ENCODE measurements around the gene PGGHG. TPM values are rescaled to one million over a fixed set of nuclear protein-coding genes. Genes with fewer than 3 reads are reported as not detected.

PGGHG gene
- 10 to 100 TPM in 2 of 3 donors, 1 to 10 TPM in 1; 8.1 to 17.4 (median 11.4) TPM for polyA plus RNA-seq

GRCh38 chr11:288478-289397 lies at the start of gene PGGHG:
Gene PGGHG (plus strand): TSS chr11:289126. CDS start chr11:289817, 691 bp downstream.
- Mint-ChIP-seq H3K27ac (peak within 1 kb of the TSS; percentile 62 to 95 (median 88)), H3K4me1 (peaks cover 32 to 35% of the 10 kb centered on the region in 2 donors), H3K36me3 (peaks cover 0 to 5% (median 0%) of the 10 kb centered on the region in 3 donors), H3K4me3 (peak within 1 kb of the TSS; percentile 85 to 90 (median 88)), H3K9me3 (no peaks in the 10 kb centered on the region), H3K27me3 (ENCODE audit: low read depth in 3 of 3) (peaks cover 5 to 15% (median 7%) of the 10 kb centered on the region in 3 donors)
- peak; percentile 70 to 80 (median 75) for DNase-seq

GRCh38 chr11:240315-240714 lies 48.6 kb upstream of the PGGHG start:
- Mint-ChIP-seq H3K27ac (peak overlapping the region in 4 of 6 donors; percentile 15 to 75 (median 30)), H3K4me1 (peaks cover 32 to 62% of the 10 kb centered on the region in 2 donors), H3K9me3 (no peaks in the 10 kb centered on the region), H3K27me3 (ENCODE audit: low read depth in 3 of 3) (peaks cover 12 to 18% (median 13%) of the 10 kb centered on the region in 3 donors), H3K36me3 (peaks cover 18 to 27% (median 24%) of the 10 kb centered on the region in 3 donors), H3K4me3 (no peak overlapping the region)
- no peak for DNase-seq

GRCh38 chr11:241634-242033 lies 47.3 kb upstream of the PGGHG start:
- H3K9me3 Mint-ChIP-seq = no peaks in the 10 kb centered on the region
- no peak overlapping the region for H3K4me3 Mint-ChIP-seq
- peaks cover 27 to 58% of the 10 kb centered on the region in 2 donors for H3K4me1 Mint-ChIP-seq
- peaks cover under 1 to 8% (median 6%) of the 10 kb centered on the region in 3 donors for H3K27me3 Mint-ChIP-seq (ENCODE audit: low read depth in 3 of 3)
- H3K27ac Mint-ChIP-seq = peak overlapping the region in 5 of 6 donors; percentile 2 to 64 (median 59)
- DNase-seq = no peak
- H3K36me3 Mint-ChIP-seq = peaks cover 23 to 39% (median 30%) of the 10 kb centered on the region in 3 donors

- DNase-seq = no peak
- Mint-ChIP-seq H3K27me3 (ENCODE audit: low read depth in 3 of 3) (peaks cover 0 to 2% (median 0%) of the 10 kb centered on the region in 3 donors), H3K9me3 (no peaks in the 10 kb centered on the region), H3K4me3 (no peak overlapping the region), H3K27ac (no peak overlapping the region), H3K4me1 (peaks cover 10 to 30% of the 10 kb centered on the region in 2 donors), H3K36me3 (peaks cover 38 to 60% (median 48%) of the 10 kb centered on the region in 3 donors)
These were observed 44.5 kb upstream of the PGGHG start for GRCh38 chr11:244376-244775.

- peaks cover 0 to 2% (median 2%) of the 10 kb centered on the region in 3 donors for H3K27me3 Mint-ChIP-seq (ENCODE audit: low read depth in 3 of 3)
- H3K4me1 Mint-ChIP-seq = peaks cover 10 to 14% of the 10 kb centered on the region in 2 donors
- peaks cover 35 to 56% (median 36%) of the 10 kb centered on the region in 3 donors for H3K36me3 Mint-ChIP-seq
- H3K27ac Mint-ChIP-seq = peak overlapping the region in 3 of 6 donors; percentile 59 to 83 (median 80)
- no peak for DNase-seq
- H3K9me3 Mint-ChIP-seq = no peaks in the 10 kb centered on the region
- no peak overlapping the region for H3K4me3 Mint-ChIP-seq
These were observed 39.9 kb upstream of the PGGHG start for GRCh38 chr11:249062-249461.

GRCh38 chr11:250274-250673 lies 38.7 kb upstream of the PGGHG start:
- no peak for DNase-seq

GRCh38 chr11:250740-251299 lies 38.1 kb upstream of the PGGHG start:
- peak; percentile 70 to 77 (median 73) for DNase-seq
- Mint-ChIP-seq H3K4me1 (peaks cover 9 to 10% of the 10 kb centered on the region in 2 donors), H3K27me3 (ENCODE audit: low read depth in 3 of 3) (peaks cover 0 to 2% (median 2%) of the 10 kb centered on the region in 3 donors), H3K9me3 (no peaks in the 10 kb centered on the region), H3K27ac (peak overlapping the region; percentile 28 to 89 (median 82)), H3K36me3 (peaks cover 27 to 45% (median 27%) of the 10 kb centered on the region in 3 donors), H3K4me3 (peak overlapping the region in 1 of 5 donors; percentile 36)

More at GRCh38 chr11:250274-250673, 38.7 kb upstream of the PGGHG start:
- peaks cover 29 to 51% (median 33%) of the 10 kb centered on the region in 3 donors for H3K36me3 Mint-ChIP-seq
- H3K27ac Mint-ChIP-seq = peak overlapping the region in 4 of 6 donors; percentile 50 to 89 (median 85)
- peaks cover 10 to 12% of the 10 kb centered on the region in 2 donors for H3K4me1 Mint-ChIP-seq
- no peak overlapping the region for H3K4me3 Mint-ChIP-seq
- H3K27me3 Mint-ChIP-seq (ENCODE audit: low read depth in 3 of 3) = peaks cover 0 to 2% (median 2%) of the 10 kb centered on the region in 3 donors
- H3K9me3 Mint-ChIP-seq = no peaks in the 10 kb centered on the region

GRCh38 chr11:251550-251949 lies 37.4 kb upstream of the PGGHG start:
- H3K9me3 Mint-ChIP-seq = no peaks in the 10 kb centered on the region
- no peak for DNase-seq
- H3K27me3 Mint-ChIP-seq (ENCODE audit: low read depth in 3 of 3) = peaks cover 0 to 2% (median 2%) of the 10 kb centered on the region in 3 donors
- peaks cover 25 to 39% (median 26%) of the 10 kb centered on the region in 3 donors for H3K36me3 Mint-ChIP-seq
- H3K27ac Mint-ChIP-seq = peak overlapping the region in 1 of 6 donors; percentile 32
- H3K4me3 Mint-ChIP-seq = no peak overlapping the region
- peaks cover 9 to 10% of the 10 kb centered on the region in 2 donors for H3K4me1 Mint-ChIP-seq

- peaks cover 8 to 9% of the 10 kb centered on the region in 2 donors for H3K4me1 Mint-ChIP-seq
- H3K9me3 Mint-ChIP-seq = no peaks in the 10 kb centered on the region
- peaks cover 17 to 28% (median 22%) of the 10 kb centered on the region in 3 donors for H3K36me3 Mint-ChIP-seq
- DNase-seq = no peak
- H3K4me3 Mint-ChIP-seq = no peak overlapping the region
- no peak overlapping the region for H3K27ac Mint-ChIP-seq
- peaks cover 0 to 2% (median 2%) of the 10 kb centered on the region in 3 donors for H3K27me3 Mint-ChIP-seq (ENCODE audit: low read depth in 3 of 3)
These were observed 36.3 kb upstream of the PGGHG start for GRCh38 chr11:252666-253065.

GRCh38 chr11:253160-253885 lies 35.6 kb upstream of the PGGHG start:
- no peak for DNase-seq
- Mint-ChIP-seq H3K36me3 (peaks cover 14 to 22% (median 18%) of the 10 kb centered on the region in 3 donors), H3K4me3 (no peak overlapping the region), H3K27me3 (ENCODE audit: low read depth in 3 of 3) (peaks cover 0 to 2% (median 2%) of the 10 kb centered on the region in 3 donors), H3K4me1 (peaks cover 8 to 9% of the 10 kb centered on the region in 2 donors), H3K27ac (no peak overlapping the region), H3K9me3 (no peaks in the 10 kb centered on the region)

GRCh38 chr11:253886-254270 lies 35.0 kb upstream of the PGGHG start:
- H3K4me3 Mint-ChIP-seq = no peak overlapping the region
- peak overlapping the region in 2 of 6 donors; percentile 45 to 62 for H3K27ac Mint-ChIP-seq
- peaks cover 13 to 17% (median 14%) of the 10 kb centered on the region in 3 donors for H3K36me3 Mint-ChIP-seq
- no peaks in the 10 kb centered on the region for H3K9me3 Mint-ChIP-seq
- DNase-seq = no peak
- H3K27me3 Mint-ChIP-seq (ENCODE audit: low read depth in 3 of 3) = peaks cover 0 to 2% (median 2%) of the 10 kb centered on the region in 3 donors
- H3K4me1 Mint-ChIP-seq = peaks cover 8 to 9% of the 10 kb centered on the region in 2 donors

GRCh38 chr11:255176-255575 lies 33.8 kb upstream of the PGGHG start:
- H3K9me3 Mint-ChIP-seq = no peaks in the 10 kb centered on the region
- H3K36me3 Mint-ChIP-seq = peaks cover 8 to 17% (median 9%) of the 10 kb centered on the region in 3 donors
- H3K4me1 Mint-ChIP-seq = peaks cover 8 to 9% of the 10 kb centered on the region in 2 donors
- DNase-seq = no peak
- H3K4me3 Mint-ChIP-seq = no peak overlapping the region
- peaks cover 0 to 6% (median 0%) of the 10 kb centered on the region in 3 donors for H3K27me3 Mint-ChIP-seq (ENCODE audit: low read depth in 3 of 3)
- H3K27ac Mint-ChIP-seq = no peak overlapping the region

- Mint-ChIP-seq H3K27ac (no peak overlapping the region), H3K36me3 (peaks cover 8 to 12% (median 9%) of the 10 kb centered on the region in 3 donors), H3K9me3 (no peaks in the 10 kb centered on the region), H3K4me1 (peaks cover 5 to 6% of the 10 kb centered on the region in 2 donors), H3K4me3 (no peak overlapping the region), H3K27me3 (ENCODE audit: low read depth in 3 of 3) (peaks cover 0 to 6% (median 0%) of the 10 kb centered on the region in 3 donors)
- DNase-seq = no peak
These were observed 33.1 kb upstream of the PGGHG start for GRCh38 chr11:255816-256215.
